Fibroblast of upper back skin (primary cell): Measurements from ENCODE around the gene TBATA.

Experiments used
- DNase-seq: peaks from one replicate; pipeline ENCODE4 v3.0.0-alpha.2; 2013

TBATA gene

GRCh38 chr10:70806841-70807240, 21.7 kb upstream of the TBATA start:
- DNase-seq = no peak

DNA sequence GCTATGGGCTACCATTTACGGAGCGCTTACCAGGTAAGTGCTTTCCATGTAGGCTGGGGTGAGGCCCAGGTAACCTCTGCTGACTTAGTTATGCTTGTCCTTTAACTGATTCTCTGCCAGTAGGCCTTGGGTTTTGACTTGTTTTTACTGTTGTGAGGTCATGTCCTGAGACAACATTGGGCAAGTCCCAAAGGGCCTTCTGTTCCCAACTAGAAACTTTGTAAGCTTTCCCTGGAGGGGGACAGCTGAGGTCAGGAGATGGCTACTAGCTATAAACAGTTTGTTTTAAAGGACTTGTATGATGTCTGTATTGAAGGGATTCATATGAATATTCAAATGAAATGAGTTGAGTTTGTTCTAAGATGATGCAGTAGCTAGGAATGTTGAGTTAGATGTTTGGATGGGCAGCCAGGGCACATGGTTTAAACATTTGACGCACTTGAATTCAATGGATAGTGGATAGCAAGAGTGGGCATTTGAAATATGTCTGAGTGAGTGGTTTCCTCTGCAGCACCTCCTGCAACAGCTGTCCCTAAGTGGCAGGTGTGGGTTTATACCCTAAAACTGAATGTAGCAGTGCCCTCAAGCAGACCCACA, 20.5 kb upstream of the TBATA start:
- DNase-seq = no peak

DNA sequence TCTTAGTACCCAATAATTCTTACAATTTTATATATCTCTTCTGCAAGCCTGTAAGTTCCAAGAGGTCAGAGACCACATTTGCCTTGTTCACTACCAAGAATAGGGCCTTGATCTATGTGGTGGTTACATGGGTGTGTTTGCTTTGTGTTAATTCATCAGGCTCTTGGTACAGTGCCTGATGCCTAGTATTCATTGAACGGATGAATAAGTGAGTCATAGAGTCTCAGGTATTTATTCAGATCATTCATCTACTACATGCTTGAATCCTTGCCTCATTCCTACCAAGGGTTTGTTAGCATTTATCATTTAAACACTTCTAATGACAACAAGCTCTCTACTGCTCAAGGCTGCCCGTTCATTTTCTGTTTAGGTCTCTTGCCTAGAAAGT, 19.2 kb upstream of the TBATA start:
- DNase-seq = peak; percentile 50

DNA sequence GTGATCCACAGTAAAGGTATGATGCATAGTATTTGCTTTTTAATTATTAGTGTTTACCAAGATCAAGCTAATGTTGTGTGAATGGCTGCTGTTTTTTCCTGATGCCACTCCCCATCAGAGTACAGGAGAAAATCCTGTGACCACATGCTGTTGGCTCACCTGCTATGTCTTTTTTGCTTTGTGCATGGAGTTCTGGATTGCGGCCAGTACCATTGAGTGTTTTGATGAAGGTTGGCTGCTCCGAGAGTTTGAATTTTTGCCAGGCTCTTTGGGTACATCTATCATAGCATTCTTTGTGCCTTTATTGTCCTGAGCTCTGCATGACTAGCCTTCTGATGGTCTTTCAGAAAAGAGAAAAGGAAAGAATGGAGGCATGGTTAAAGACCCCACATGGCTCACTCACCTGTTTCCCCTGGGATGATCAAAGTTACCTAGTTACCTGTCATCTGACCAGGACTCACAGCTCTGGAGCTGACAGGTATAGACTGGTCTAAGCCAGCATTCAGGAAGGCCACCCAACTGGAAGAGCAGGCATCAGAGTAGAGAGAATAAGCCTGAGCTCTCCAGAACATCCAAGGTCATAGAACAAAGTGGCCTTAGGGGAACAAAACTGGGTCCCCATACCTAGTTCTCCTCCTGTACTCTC, 18.7 kb upstream of the TBATA start:
- no peak for DNase-seq

DNA sequence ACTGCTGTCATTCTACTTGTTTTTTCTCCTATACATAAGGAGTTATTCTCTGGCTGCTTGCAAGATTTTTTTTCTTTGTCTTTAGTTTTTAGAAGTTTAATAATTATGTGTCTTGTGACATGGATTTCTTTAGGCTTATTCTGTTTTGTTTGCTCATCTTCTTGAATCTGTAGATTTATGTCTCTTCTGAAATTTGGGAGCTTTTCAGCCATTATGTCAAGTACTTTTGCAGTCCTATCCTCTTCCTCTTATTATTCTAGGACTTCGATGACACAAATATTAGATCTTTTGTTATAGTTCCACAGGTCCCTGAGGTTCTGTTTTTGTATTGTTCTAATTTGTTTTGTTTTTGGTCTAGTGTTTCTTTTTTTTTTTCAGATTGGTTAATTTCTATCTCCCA, 16.7 kb upstream of the TBATA start:
- no peak for DNase-seq

- DNase-seq = peak; percentile 25
Measured at GRCh38 chr10:70799124-70799523, 13.9 kb upstream of the TBATA start.

- DNase-seq = no peak
Measured at GRCh38 chr10:70797840-70798239, 12.7 kb upstream of the TBATA start.

DNA sequence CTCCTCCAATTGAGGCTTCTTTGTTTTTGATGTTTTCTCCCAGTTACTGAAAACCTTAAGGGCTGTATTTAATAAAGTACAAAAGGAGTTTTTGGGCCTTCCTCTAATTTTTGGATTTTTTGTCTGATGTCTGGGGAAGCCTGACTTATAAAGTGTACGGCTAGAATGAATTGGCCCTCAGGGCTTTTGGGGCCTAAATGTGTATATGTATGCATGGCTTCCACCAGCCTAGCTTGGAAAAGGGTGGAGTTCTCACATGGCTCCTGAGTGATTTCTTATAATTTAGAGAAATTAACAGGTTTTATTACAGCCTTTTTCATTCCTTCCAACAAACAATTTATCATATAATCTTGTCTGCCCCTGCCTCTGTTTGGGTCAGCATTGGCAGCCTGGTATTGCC, 10.4 kb upstream of the TBATA start:
- no peak for DNase-seq

DNA sequence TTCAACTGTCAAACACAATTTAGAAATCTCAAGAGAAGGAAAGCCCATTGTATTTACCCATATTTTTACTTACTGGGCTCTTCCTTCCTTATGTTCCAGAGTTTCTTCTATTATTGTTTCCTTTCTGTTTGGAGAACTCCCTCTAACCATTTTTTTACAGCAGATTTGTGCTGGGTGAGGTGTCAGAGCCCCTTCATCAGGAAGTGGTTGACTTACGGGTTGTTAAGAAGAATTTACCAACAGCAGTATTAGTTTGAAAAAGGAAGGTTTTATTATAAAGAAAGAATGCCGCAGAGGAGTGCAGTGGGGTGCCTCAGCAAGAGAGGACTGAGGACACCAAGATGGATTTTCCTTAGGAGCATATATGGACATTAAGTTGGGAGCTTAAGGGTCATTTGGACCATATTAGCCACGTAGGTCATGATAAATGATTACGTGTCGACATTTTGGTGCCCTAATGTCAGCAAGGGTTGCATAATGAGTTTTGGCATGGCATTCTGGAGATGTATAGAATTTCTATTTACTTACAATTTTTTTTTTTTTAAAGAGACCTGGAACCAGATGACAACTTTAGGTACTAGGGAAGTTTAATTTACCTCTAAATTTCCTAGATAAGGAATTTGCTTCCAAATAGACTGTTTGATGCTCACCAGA, 6.3 kb upstream of the TBATA start:
- DNase-seq = no peak

- peak; percentile 82 for DNase-seq
Measured at GRCh38 chr10:70786799-70787415, 1.7 kb upstream of the TBATA start.

- DNase-seq = peak; percentile 51
Measured at GRCh38 chr10:70784471-70784870, 706 bp downstream of the TBATA start.

- DNase-seq = no peak
Measured at GRCh38 chr10:70784016-70784415, 1.2 kb downstream of the TBATA start.

DNA sequence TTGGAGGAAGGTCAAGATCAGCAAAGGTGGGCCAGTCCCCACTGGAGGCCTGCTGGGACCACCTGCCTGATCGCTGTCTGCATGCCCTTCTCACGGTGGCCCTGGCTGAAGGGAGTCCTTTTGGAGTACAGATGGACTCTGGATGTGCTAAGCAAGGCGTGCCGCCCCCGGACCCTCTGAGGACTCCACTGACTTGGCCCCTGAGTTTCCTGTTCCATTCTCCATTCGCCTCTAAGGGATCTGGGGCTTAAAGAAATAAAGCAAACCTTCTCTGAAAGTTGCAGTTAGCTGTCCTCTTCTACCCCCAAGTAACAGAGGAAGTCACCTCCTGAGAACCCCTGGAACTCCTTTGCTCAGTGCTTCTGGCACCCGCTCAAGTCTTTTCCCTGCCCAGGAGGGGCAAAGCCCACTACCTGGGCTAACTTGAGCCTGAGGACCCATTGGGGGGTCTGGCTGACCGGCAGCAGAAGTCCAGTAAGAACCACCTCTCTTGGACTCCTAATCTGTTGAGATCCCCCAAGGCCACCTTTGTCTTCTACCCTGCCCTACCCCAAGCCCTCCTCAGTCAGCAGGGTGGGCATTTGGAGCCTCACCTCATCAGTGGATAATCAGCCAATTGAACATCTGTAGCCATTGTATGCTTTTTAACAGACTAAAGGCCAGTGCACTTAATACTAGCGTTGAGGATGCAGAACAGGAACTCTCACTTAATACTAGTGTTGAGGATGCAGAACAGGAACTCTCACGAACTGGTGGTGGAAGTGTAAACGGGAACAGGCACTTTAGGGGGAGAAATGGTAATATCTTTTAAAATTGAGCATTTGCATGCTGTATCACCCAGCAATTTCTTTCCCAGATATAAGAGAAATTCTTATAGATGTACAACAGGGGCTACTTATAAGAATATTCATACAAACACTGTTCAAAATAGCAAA, 2.2 kb downstream of the TBATA start:
- no peak for DNase-seq

GRCh38 chr10:70782086-70782745, 3.0 kb downstream of the TBATA start:
- peak; percentile 20 for DNase-seq

- no peak for DNase-seq
Measured at GRCh38 chr10:70781461-70782051, 3.6 kb downstream of the TBATA start.

- no peak for DNase-seq
Measured at GRCh38 chr10:70780772-70781171, 4.4 kb downstream of the TBATA start.

DNA sequence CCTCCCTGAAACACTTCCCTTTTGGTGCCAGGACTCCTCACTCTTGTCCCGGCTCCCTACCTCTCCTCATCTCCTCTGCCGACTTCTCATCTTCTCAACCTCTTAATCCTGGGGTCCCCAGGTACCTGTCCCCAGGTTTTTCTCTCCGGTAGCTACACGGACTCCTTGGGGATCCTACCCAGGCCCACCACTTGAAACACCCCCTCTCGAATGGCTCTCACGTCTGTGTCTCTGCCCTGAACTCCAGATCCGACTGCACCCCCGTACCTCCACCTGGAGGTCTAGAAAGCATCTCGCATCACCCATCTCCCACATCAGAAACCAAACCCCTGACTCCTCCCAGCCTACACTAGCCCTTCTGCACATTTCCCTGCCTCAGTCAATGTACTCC, 4.8 kb downstream of the TBATA start:
- DNase-seq = no peak

- DNase-seq = no peak
Measured at GRCh38 chr10:70779511-70780369, 5.4 kb downstream of the TBATA start.

DNA sequence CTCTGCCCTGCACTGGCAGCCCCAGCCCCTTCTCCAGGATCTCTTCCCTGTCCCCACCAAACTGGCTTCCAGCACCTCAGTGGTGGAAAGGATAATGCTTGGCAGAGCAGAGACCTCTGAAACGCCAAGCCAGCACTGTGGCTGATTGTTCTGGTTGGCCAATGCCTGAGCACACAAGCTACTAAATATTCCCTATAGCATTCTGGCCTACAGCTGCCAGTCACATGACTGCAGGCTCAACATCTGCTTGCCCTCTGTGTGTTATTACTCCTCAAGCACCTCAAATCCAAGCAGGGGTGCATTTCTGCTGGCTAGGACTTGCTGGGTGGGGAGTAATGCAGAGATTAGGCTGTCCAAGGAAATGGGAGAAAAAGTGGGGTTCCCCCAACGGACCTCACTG, 6.1 kb downstream of the TBATA start:
- DNase-seq = no peak

DNA sequence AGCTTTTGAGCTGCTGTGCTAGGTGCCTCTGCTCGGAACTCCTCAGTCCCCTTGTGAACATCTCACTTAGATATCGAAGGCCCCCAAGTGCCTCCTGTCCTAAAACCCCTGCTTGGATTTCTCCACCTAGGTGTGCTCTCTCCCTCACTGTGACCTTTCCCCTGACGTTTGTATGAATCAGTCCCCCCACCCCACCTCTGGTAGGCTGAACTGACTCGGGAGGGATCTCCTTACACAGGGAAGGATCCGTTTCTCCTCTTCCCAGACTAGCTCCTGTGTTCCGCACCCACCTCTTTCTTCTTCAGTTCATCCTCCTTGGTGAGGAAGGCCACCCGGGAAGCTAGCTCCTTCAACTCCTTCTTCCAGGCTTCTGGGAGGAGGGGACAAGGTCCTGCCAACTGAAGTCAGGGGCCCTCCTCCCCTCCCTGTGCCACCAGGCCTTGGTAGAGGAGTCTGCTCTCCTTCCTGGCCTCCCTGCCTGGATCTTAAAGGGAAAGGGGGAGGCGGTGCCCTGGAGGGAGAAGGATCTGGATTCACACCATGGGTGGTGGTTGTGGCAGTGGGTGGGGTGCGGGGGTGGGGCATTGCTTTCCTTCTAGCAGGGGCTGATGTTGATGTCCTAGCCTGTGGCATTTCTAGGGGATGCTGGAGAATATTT, 6.8 kb downstream of the TBATA start:
- DNase-seq = no peak
